ENCODE measurements around the gene SLC38A2.
"Not testable (repeated sequence)": the region's sequence is repeated elsewhere in the genome, so short reads cannot be mapped to it uniquely, and the experiment has no call there.

Gene SLC38A2

DNA sequence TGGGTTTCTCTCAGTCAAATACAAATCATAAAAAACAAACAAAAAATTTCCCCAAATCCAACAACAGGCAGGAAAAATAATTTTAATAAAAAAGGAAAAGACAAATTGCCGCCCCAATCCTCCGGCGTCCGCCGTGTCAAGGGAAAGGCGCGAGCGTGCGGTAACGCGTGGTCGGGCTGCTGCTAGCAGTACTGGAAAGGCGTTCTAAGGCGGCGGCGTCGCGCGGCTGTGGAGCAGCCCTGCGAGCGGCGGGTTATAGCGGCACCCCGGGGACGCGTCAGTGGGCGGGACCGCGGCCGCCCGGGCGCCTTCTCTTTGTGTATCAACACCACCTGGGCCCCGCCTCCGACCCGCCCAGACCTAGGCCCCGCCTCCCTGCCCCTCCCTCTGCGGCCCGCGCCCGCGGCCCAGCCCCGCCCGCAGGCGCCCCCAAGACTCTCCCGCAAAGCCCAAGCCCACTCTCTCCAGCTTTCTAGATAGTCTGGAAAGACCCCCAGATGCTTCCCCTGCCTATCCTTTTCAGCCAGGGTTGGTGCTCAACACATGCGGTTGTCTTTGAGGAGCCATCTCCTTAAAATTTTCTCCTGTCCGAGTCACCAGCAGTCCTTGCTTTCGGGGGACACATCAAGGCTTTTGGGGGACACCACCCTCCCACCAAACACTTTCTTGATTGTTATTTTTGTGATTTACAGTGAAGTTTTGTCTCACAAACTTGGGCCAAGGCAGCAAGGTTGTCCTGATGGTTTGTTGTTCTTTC lies at the start of gene SLC38A2:
TSS of gene SLC38A2 (minus strand) at position 230 of the 757 bp plus-strand sequence. CDS start 1,480 bp downstream, outside the sequence.
- DNase-seq (ENCODE audit: low read depth in 2 of 2, low spot score in 1 of 2) = peak; percentile 95 to 99

DNA sequence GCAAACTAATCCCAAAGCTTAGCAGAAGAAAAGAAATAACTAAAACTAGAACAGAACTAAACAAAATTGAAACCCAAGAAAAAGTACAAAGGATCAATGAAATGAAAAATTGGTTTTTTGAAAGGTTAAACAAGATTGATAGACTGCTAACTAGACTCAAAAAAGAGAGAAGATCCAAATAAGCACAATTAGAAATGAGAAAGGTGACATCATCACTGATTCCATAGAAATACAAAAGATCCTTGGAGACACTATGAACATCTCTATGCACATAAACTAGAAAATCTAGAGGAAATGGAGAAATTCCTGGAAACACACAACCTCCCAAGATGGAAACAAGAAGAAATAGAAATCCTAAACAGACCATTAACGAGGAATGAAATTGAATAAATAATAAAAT lies 47.1 kb upstream of the SLC38A2 start:
- no peak for DNase-seq (ENCODE audit: low read depth in 2 of 2, low spot score in 1 of 2)

DNA sequence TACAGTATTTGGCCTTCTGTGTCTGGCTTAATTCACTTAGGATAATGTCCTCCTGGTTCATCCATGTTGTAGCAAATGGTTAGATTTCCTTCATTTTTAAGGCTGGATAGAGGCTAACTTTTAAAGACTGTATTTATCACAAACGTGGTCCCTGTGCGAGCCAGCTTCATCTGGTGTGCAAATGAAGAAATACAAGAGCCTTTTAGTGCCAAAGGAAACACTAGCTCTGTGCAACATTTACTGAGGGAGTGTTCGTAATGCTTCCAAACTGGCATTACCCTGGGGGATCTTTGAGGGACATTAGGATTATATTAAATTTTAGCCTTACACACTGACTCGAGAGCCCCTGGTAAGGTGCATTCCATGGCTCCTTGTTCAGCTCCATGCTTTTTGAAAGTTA lies 43.0 kb upstream of the SLC38A2 start:
- no peak for DNase-seq (ENCODE audit: low read depth in 2 of 2, low spot score in 1 of 2)

DNA sequence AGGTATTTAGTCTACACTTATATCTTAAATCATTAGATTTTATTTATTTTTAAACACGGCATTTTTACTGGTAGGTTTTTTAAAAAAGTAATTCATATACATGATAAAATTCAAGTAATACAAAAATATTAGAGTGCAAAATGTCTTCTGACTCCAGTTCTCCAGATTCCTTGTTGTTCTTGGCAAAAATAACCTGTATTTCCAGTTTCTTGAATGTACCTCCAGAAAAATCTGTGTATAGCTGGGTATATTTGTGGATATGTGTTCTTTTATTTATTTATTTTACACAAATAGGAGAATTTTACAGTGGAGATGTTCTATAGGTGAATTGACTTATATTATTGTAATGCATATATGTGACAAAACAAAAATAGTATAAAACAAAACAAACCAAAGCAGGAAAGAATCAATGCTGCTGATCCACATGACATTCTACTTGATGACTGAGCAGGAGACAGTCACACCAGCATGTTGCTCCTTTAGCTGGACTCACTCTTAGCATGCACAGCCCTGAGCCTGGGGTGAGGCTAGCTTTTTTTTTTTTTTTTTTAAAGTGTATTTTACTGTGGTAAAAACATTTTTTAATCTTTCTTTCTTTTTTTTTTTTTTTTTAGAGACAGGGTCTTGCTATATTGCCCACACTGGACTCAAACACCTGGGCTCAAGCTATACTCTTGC lies 42.2 kb upstream of the SLC38A2 start:
- DNase-seq (ENCODE audit: low read depth in 2 of 2, low spot score in 1 of 2) = no peak

DNA sequence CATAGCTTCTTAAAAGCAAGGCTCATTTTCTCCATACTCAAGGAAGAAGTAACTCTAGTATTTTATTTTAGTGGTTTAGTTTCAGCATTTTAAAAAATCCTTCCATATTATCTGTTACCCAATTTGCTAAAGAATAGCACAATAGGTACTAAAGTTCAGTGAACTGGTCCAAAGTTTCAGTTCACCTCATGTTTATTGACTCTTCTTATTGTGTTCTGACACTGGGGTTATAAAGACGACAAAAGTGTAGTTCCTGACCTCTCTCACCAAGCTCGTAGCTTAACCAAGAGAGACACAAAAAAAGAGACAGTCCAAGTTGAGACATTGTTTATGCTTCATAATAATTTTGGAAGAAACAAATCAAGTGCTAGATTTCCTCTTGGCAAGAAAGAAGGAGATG lies 40.8 kb upstream of the SLC38A2 start:
- no peak for DNase-seq (ENCODE audit: low read depth in 2 of 2, low spot score in 1 of 2)

DNA sequence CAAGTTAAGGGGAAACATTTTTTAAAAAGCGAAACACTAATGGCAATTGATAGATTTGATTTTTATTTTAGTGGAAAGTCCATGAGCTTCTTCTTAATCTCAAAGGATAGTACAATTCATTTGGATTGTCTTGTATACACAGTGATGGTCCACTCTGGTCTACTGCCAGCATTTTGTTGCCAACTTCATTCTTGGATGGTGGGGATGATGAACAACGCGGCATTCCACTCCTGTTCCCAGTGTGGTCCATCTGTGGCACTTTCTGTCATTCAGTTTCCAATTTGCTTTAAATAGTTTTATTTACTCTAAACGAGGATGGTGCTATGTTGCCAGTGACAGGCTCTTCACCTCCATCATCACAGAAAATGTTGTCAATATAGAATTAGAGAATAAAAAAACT lies 40.3 kb upstream of the SLC38A2 start:
- no peak for DNase-seq (ENCODE audit: low read depth in 2 of 2, low spot score in 1 of 2)

DNA sequence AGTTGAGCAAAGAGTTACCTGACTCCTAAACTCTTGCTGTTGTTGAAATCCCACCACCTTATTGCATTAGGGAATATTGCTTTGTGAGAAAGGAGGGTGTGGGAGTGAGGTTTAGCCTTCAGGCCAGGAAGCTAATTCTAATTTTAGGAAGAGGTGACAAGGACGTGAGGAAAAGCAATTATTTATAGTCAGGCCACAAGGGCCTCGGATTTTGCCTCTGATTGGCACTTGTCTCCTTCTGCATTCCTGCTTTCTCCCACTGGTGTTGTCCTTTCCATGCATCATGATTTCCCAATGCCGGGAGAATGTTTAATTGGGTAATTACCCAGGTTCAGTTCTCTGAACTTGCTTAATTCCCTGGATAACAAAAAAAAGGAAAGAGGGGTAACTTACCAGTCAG lies 37.9 kb upstream of the SLC38A2 start:
- no peak for DNase-seq (ENCODE audit: low read depth in 2 of 2, low spot score in 1 of 2)

DNA sequence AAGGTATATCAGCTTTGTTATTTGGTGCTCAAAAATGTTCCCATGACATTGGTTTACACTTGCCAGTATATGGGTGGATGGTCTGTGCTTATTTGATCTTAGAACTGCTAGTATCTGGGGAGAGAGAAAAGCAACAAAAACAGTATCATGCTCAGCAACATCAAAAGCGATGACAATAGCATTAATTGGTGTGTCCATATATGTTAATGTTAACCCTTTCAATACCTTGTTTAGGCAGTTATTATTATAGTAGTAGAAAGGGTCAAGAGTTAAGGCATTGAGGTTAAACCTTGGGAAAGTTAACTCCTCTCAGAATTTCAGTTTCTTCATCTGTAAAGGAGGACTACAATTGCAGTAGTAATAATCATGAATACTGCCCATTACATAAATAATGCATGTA lies 37.4 kb upstream of the SLC38A2 start:
- DNase-seq (ENCODE audit: low read depth in 2 of 2, low spot score in 1 of 2) = no peak

DNA sequence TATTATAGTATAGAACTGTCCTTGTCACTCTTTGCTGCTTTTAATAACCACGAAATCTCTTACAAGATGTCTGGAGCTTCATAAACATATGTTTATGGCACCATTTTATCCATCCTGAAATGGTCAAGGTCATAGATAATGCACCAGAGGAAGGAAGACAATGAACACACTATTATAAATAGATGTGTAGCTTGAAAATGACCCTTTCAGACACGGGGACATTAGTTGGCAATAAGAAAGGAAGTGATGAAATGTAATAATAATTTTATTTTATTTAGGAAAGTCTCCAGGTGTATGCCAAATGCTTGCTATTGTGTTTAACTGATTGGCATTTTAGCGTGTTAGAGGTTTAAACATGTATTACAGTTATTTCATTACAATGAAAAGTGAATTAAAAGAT lies 36.8 kb upstream of the SLC38A2 start:
- no peak for DNase-seq (ENCODE audit: low read depth in 2 of 2, low spot score in 1 of 2)

DNA sequence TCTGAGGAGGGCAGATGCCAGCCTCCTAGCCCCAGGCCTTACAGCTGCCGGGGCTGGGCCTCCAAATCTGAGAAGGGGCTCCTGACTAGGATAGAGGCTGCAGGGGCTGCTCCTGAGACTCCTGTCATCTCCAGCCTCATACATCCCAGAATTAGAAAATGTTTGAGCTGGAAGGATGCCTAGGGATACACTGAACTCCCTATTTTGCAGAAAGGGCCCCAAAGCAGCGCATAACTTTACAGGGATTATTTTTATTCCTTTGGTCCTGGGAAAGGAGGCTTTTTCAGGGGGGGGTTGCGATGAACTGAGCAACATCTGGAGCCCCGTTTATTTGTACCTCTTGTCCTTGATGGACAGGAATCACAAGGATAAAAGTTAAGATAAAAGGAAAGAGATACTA lies 35.9 kb upstream of the SLC38A2 start:
- DNase-seq (ENCODE audit: low read depth in 2 of 2, low spot score in 1 of 2) = no peak

DNA sequence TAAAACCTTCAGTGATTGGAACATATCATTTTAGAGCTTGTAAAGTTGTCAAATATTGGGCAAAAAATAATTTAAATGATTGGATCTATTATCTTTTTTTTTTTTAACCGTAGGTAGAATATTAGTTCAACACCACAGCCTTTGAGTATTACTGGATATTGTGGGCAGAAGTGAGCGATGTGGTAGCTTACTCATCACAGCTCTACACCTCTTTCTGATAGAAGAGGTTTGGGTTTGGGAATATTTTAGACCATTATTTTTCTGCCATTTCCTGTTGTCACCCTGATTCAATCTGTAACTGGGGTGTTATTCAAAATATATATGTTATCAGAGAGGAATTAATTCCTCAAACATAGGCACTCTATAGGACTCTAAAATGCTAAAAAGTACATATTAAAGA lies 34.8 kb upstream of the SLC38A2 start:
- DNase-seq (ENCODE audit: low read depth in 2 of 2, low spot score in 1 of 2) = no peak

DNA sequence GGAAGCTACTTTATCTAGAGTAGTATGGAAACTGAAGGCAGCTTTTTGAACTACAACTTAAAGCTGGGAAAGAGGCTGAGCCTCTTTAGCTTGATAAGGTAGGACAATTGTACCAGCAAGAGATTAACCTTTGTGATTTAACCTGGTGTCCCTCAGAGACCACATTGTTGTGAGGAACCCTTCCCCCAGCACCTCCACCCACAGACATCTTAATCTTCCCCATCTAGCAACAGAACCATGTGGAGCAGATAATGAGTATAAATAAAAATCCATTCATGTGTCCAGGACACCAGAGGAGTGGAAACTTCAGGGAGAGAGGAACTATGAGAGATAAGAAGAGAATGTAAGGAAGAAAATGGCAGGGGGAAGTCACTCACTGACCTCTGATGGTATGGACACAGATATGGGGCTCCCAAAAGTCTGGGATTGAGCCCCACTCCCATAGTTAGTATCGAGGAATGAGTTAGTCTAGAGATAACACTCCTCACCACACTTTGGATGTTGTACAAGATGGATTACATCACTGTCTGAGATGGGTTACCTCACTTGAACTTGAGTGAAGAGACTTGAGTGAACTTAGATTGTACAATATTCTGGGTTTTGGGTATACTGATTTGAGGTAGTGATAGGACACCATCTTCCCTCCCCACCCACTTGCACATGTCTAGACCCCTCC lies 33.9 kb upstream of the SLC38A2 start:
- no peak for DNase-seq (ENCODE audit: low read depth in 2 of 2, low spot score in 1 of 2)

DNA sequence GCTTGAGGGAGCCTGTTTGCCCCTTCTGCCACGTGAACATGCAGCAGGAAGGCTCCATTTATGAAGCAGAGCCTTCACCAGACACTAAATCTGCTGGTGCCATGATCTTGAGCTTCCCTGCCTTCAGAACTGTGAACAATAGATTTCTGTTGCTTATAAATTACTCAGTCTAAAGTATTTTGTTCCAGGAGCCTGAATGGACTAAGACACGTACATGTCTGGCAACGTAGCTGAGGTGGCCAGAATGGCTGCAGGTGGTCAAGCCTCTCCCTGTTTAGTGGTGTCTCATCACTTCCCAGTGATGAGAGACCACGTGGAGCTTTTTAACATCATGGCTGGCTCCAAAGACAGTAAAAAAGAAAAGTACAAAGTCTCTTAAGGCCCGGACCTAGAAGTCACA lies 32.2 kb upstream of the SLC38A2 start:
- DNase-seq (ENCODE audit: low read depth in 2 of 2, low spot score in 1 of 2) = no peak

DNA sequence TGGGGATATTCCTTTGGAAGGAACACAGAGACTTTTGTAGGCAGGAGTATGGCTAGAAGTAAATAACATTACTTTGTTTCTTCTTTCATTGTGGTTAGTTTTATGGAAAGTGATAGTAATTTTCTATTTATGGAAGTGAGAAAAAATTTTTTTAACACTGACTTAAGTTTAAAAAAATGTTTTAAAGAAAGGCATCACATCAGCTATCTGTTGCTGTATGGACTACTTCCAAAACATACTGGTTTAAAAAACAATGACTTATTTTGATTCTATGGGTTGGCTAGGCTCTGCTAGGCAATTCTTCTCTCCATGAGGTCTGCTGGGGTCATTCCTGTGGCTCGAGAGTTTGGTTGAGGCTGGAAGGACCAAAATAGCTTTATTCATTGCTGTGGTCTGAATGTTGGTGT lies 31.7 kb upstream of the SLC38A2 start:
- no peak for DNase-seq (ENCODE audit: low read depth in 2 of 2, low spot score in 1 of 2)

DNA sequence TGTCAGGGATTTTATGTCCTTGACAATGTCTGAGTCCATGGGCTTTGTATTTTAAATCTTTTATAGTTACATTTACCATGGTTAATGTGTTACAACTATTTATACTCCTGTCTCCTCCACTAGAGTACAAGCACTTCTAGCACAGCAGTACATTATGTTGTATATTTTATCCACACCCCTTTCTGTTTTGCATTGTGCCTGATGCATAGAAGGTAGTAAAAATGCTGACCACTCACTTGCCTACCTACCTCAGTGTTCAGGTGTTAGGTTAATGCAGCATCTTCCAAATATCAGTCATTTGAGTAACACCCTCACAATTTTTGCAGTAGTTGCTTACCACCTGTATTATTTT lies 31.1 kb upstream of the SLC38A2 start:
- DNase-seq (ENCODE audit: low read depth in 2 of 2, low spot score in 1 of 2) = no peak

DNA sequence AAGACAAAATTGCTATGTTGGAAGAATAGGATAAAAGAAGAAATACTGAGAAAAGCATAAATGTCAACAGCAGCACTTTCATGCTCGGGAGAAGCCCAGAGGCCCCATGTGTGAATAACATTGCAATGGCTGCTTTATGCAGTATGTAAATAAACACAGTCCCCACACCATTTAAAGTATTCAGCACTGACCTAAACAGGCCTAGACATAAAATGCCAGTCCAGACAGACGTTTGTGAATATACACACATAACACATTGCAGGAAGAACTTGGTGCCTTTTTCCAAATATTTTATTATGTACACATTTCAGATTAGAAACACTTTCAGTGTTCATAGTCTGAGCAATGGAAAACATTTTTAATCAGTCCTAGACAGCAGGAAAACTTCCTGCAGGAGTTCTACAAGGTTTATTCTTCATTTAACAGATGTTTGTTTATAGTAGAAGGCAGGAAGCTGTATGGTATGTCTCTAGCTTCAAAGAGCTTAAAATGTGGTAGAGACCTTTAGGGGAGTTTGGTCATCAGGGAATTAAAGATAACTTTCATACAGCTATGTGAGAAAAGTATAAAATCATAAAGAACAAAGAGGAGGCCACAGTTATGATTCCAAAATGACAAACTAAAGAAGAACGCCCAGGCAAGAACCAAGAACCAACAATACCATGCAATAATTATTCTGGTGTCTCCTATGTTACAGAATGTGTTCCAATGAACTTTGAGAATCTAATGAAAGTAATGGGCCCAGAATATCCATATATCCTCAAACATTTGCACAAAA lies 30.6 kb upstream of the SLC38A2 start:
- no peak for DNase-seq (ENCODE audit: low read depth in 2 of 2, low spot score in 1 of 2)

DNA sequence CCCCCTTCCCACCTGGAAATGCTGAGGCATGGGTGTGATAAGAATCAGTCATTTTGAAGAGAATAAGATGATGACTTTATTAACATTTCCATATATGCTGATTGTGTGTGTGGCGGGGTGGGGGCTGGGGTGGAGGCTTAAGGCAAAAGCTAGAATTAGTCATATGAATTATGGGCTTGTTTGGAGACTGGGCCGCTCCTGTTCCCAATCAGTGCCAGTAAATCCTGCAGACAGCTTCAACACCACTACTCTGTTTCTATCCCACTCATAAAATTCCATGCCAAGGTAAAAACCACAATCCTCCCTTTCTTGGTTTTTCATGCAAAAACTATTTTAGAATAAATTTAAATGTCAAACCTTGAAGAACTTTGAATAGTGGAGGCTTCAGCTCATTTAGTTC lies 29.9 kb upstream of the SLC38A2 start:
- no peak for DNase-seq (ENCODE audit: low read depth in 2 of 2, low spot score in 1 of 2)

DNA sequence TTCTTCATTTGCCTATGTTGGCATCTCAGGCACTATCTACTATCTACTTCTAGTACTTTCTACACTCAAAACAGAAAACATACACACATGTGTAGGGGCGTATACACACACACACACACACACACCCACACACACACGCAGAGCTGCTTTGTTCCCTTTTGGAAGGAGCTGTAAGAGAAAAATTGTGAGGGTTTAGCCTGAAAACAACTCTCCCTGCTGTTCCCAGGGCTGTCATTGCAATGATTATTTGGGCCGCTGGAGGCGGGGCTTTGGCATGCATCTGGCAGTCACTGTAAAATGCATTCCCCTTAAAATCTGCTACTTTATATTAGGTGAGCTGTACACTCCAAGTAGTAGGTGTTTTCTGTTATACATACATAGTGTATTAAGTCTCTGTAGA lies 29.1 kb upstream of the SLC38A2 start:
- DNase-seq (ENCODE audit: low read depth in 2 of 2, low spot score in 1 of 2) = no peak

DNA sequence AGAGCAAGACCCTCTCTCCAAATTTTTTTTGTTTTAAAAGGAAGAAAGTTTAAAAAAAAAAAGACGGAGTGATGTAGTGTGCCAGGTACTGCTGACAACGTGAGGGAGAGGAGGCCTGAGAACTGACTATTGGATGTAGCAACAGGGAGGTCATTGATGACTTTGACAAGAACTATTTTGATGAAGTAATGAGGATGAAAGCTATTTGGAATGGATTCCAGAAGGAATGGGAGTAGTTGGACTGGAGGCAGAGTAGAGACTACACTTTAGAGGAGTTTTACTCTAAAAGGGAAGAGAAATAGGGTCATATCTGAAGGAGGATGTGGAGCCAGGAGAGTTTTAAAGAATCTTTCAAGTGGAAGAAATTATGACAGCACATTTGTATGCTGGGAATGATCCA lies 27.8 kb upstream of the SLC38A2 start:
- DNase-seq (ENCODE audit: low read depth in 2 of 2, low spot score in 1 of 2) = no peak

DNA sequence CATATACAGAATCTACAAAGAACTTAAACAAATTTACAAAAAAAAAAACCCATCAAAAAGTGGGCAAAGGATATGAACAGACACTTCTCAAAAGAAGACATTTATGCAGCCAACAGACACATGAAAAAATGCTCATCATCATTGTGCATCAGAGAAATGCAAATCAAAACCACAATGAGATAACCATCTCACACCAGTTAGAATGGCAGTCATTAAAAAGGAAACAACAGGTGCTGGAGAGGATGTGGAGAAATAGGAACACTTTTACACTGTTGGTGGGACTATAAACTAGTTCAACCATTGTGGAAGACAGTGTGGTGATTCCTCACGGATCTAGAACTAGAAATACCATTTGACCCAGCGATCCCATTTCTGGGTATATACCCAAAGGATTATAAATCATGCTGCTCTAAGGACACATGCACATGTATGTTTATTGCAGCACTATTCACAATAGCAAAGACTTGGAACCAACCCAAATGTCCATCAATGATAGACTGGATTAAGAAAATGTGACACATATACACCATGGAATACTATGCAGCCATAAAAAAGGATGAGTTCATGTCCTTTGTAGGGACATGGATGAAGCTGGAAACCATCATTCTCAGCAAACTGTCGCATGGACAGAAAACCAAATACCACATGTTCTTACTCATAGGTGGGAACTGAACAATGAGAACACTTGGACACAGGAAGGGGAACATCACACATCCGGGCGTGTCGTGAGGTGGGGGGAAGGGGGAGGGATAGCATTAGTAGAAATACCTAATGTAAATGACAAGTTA lies 27.1 kb upstream of the SLC38A2 start:
- DNase-seq (ENCODE audit: low read depth in 2 of 2, low spot score in 1 of 2) = not testable (repeated sequence)

DNA sequence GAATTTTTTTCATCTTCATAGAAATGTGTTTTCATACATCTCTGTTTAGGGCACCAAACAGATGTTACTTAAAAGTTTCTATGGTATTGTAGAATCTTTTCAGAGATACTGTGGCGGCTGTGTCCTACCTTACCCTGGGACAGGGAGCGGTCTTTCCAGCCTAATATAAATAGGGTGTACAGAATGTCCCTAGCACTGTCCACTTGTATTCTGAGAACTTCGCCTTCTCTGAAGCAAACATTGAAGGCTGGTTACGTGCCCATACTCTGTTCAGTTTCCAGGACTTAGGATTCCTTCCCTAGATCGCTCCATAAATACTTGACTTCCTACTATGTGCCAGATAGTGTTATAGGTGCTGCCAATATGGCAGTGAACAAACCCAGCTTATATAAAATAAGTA lies 24.3 kb upstream of the SLC38A2 start:
- DNase-seq (ENCODE audit: low read depth in 2 of 2, low spot score in 1 of 2) = no peak
